ENCODE data around the gene TCF7L1. TPM values are rescaled to one million over a fixed set of nuclear protein-coding genes. Genes with fewer than 3 reads are reported as not detected.

The TCF7L1 gene
- total RNA-seq, 1 experiment from 2014 or later, result 2.8 TPM

DNA sequence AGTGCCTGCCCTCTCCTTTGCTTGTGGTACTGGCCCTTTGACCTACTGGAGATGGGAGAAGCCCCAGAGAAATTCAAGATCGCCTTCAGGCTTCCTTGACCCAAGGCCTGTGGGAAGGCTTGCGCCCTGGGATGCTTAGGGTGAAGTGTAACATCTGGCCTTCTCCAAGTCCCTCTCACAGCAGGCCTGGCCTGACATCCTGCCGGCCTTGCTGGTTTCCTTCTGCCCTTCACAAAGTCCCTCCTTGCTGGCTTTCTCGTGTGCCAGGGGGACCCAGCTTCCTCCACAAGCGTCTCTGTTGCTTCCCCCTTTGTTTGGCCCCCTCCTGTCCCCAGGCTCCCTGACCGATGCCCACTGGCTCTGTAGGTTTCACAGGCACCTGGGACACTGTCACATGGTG, 26.4 kb downstream of the TCF7L1 start:
- POLR2A ChIA-PET (ENCODE audit: unreplicated experiment), result no interaction called here
- Histone ChIP-seq H3K27ac (no peak overlapping the region), H3K9me2 (ENCODE audit: insufficient read depth) (no peaks in the 10 kb centered on the region), H3K4me2 (no peak overlapping the region), H3K9me3 (ENCODE audit: insufficient read depth, low read depth) (no peaks in the 10 kb centered on the region), H2AFZ (no peak overlapping the region), H3K4me3 (no peak overlapping the region), H4K20me1 (ENCODE audit: insufficient read depth) (no peaks in the 10 kb centered on the region), H3K36me3 (ENCODE audit: low read depth) (no peaks in the 10 kb centered on the region), H3K27me3 (ENCODE audit: insufficient read depth, low read depth) (no peaks in the 10 kb centered on the region), H3F3A (ENCODE audit: insufficient read depth, low read depth) (no peaks in the 10 kb centered on the region), H3K4me1 (replicated peaks; ENCODE audit: insufficient read depth) (no peaks in the 10 kb centered on the region), H3K79me2 (ENCODE audit: low read depth) (no peaks in the 10 kb centered on the region)
- intact Hi-C loops (cut with micrococcal nuclease; ENCODE audit: unreplicated experiment), result no loop called here
- CTCF ChIA-PET, result no interaction called here
- TF ChIP-seq, protein P1, sequence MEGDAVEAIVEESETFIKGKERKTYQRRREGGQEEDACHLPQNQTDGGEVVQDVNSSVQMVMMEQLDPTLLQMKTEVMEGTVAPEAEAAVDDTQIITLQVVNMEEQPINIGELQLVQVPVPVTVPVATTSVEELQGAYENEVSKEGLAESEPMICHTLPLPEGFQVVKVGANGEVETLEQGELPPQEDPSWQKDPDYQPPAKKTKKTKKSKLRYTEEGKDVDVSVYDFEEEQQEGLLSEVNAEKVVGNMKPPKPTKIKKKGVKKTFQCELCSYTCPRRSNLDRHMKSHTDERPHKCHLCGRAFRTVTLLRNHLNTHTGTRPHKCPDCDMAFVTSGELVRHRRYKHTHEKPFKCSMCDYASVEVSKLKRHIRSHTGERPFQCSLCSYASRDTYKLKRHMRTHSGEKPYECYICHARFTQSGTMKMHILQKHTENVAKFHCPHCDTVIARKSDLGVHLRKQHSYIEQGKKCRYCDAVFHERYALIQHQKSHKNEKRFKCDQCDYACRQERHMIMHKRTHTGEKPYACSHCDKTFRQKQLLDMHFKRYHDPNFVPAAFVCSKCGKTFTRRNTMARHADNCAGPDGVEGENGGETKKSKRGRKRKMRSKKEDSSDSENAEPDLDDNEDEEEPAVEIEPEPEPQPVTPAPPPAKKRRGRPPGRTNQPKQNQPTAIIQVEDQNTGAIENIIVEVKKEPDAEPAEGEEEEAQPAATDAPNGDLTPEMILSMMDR (conservative IDR thresholded peaks at IDR 0.05), result no peak
- TF ChIP-seq EZH2 (IDR thresholded peaks at IDR 0.05; ENCODE audit: low read depth), result no peak
- BruUV-seq (replicated peaks), result no TSS peak
- no peak for DNase-seq

DNA sequence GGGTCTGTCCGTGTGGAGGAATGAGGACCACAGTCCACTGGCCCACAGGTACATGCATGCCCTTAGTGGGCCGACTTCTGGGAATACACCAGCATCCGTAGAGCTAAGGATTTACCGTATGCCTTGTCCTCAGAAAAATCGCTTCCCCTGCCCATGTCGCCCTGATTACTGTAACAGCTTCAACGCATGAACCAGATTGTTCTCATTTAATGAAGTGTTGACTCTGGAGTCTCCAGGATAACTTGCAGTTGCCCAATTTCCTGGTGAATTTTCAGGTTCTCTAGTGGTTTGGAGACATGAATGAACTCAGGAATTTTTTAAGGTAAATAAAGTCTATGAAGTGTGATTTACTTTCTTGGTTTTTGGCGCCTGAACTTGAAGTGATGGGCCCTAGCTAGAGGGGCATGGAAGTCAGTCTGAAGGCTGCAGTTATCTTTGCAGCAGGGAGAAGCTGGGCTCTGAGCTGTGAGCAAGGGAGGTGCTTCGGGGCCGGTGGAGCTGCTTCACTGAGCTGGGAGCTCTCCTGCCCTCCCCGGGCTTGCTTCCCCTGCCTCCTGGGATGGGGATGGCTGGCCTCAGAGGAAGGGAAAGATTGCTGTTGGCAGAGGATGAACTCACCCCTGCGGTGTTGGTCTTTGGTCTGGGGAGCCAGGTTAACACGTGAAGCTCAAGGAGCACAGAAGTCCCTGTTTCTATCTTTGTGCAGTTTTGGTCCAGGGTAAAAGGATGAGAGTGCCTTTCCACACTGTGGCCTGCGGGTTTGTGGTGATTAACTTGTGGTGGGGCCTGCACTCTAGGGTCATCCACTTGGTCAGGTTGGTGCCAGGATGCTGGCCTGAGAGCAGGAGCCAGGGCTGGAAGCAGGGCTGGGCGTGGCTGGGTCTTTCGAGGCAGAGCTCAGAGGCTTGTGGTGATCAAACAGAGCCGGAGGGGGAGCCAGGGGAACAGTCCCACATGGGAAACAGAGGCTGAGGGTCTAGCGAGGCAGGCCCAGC, 28.1 kb downstream of the TCF7L1 start:
- Histone ChIP-seq H3K4me1 (replicated peaks; ENCODE audit: insufficient read depth) (no peaks in the 10 kb centered on the region), H2AFZ (no peak overlapping the region), H3K36me3 (ENCODE audit: low read depth) (no peaks in the 10 kb centered on the region), H3K9me3 (ENCODE audit: insufficient read depth, low read depth) (no peaks in the 10 kb centered on the region), H3F3A (ENCODE audit: insufficient read depth, low read depth) (no peaks in the 10 kb centered on the region), H3K4me2 (no peak overlapping the region), H3K9me2 (ENCODE audit: insufficient read depth) (no peaks in the 10 kb centered on the region), H4K20me1 (ENCODE audit: insufficient read depth) (no peaks in the 10 kb centered on the region), H3K27me3 (ENCODE audit: insufficient read depth, low read depth) (no peaks in the 10 kb centered on the region), H3K4me3 (no peak overlapping the region), H3K27ac (no peak overlapping the region), H3K79me2 (ENCODE audit: low read depth) (no peaks in the 10 kb centered on the region)
- ChIA-PET CTCF (interaction anchor here (0.5 kb wide), 1 partner anchor 177 kb away, joined by 7 read pairs; no protein-coding TSS in a partner anchor), POLR2A (ENCODE audit: unreplicated experiment) (no interaction called here)
- DNase-seq, result no peak
- no peak for TF ChIP-seq EZH2 (IDR thresholded peaks at IDR 0.05; ENCODE audit: low read depth)
- TF ChIP-seq, protein P1 (conservative IDR thresholded peaks at IDR 0.05), result no peak
- intact Hi-C loops (cut with micrococcal nuclease; ENCODE audit: unreplicated experiment), result loop anchor here (10.0 kb wide), 1 partner anchor 64 kb away; no protein-coding TSS in a partner anchor
- no TSS peak for BruUV-seq (replicated peaks)

DNA sequence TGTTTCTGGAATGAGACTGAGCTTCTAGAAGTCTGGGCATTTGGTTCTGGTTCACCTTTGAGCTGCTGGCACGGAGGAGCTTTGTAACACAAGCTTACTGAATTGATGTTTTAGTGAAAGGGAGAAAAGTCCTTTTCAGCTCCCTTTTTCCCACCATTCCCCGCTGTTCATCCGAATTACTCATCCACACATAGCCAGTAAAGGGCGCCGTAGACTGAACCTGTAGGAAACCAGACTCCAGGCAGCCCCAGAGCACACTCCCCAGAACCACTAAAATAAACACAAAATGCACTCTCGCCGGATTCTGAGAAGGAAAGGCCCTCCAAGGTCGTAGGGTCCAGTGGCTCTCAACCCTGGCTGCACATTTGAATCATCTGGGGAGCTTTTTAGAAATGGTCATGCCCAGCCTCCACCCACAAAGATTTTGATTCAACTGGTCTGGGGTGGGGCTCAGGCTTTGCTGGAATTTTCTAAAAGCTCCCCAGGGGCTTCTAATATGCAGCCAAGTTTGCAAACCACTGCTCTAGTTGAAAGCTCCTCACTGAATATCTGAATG, 29.6 kb downstream of the TCF7L1 start:
- Histone ChIP-seq H3K79me2 (ENCODE audit: low read depth) (no peaks in the 10 kb centered on the region), H3K27me3 (ENCODE audit: insufficient read depth, low read depth) (no peaks in the 10 kb centered on the region), H2AFZ (no peak overlapping the region), H3F3A (ENCODE audit: insufficient read depth, low read depth) (no peaks in the 10 kb centered on the region), H3K9me2 (ENCODE audit: insufficient read depth) (no peaks in the 10 kb centered on the region), H4K20me1 (ENCODE audit: insufficient read depth) (no peaks in the 10 kb centered on the region), H3K27ac (no peak overlapping the region), H3K4me2 (no peak overlapping the region), H3K36me3 (ENCODE audit: low read depth) (no peaks in the 10 kb centered on the region), H3K9me3 (ENCODE audit: insufficient read depth, low read depth) (no peaks in the 10 kb centered on the region), H3K4me3 (no peak overlapping the region), H3K4me1 (replicated peaks; ENCODE audit: insufficient read depth) (no peaks in the 10 kb centered on the region)
- intact Hi-C loops (cut with micrococcal nuclease; ENCODE audit: unreplicated experiment), result loop anchor here (10.0 kb wide), 1 partner anchor 62 kb away; no protein-coding TSS in a partner anchor
- DNase-seq, result no peak
- POLR2A ChIA-PET (ENCODE audit: unreplicated experiment), result no interaction called here
- no TSS peak for BruUV-seq (replicated peaks)
- TF ChIP-seq, protein P1 (conservative IDR thresholded peaks at IDR 0.05), result no peak
- no peak for TF ChIP-seq EZH2 (IDR thresholded peaks at IDR 0.05; ENCODE audit: low read depth)
- CTCF ChIA-PET, result no interaction called here
